Inflammatory macrophage treated with lipopolysaccharide for 4 hours (primary cell): Measurements from ENCODE around the gene CYP3A7.
"Not testable (repeated sequence)": the region's sequence is repeated elsewhere in the genome, so short reads cannot be mapped to it uniquely, and the experiment has no call there.

Experiments
- DNase-seq: peaks from one replicate; pipeline ENCODE4 v3.0.0-alpha.2; 2020

Gene CYP3A7

GRCh38 chr7:99740573-99741440 lies 5.8 kb upstream of the CYP3A7 start:
- peak; percentile 92 for DNase-seq

DNA sequence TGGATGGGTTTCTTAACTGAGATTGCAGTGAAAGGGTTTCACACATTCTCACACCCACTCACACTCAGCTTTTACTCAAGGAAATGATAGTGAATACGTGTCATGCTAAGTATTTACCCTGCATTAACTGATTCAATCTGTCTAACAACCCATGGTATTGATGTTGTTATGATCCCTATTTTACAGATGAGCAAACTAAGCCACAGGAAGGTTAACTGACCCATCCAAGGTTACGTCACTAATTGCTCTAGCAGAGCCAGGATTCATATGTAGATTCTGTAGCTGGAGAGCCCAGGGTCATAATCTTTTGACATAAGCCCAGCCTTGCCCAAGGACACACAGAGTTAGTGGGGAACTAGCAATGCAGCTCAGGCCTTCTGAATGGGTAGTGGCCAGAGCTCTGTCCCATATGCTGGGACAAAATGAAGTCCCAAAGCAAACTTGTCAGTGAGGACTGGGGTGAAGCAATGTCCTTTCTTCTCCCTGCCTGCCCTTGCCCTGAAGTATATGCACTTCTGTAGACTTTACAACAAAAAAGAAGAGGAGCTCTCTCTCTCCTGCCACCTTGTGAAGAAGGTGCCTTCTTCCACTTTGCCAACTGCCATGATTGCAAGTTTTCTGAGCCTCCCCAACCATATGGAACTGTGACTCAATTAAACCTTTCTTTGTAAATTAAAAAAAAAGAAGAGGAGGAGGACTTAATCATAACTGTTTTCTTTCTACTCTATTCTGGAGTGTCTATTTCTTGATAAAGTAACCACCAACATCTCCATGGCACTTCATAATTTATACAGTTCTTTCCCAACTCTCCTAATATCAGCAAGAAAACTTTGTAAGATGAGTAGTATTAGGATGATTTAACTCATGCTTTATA lies 4.9 kb upstream of the CYP3A7 start:
- peak; percentile 39 for DNase-seq

DNA sequence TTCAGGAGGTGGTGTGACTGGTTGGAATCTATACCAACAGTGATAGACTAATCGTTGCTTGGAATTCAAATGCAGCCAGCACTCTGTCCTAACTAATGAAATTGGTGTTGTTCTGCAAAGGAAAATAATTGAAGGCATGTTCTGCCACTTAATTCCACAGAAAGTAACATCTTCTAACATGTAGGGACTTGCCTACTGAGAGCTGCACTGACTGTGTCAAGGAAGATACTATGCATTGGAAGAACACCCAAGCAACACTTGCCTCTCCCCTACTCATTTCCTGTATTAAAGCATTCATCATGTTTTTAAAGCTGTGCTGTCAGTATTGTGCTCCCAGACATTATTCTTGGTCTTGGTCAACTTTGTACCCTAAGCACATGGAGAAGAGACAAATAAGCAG lies 2.7 kb upstream of the CYP3A7 start:
- no peak for DNase-seq

- not testable (repeated sequence) for DNase-seq
These were observed 1.7 kb upstream of the CYP3A7 start for GRCh38 chr7:99736667-99737066.

DNA sequence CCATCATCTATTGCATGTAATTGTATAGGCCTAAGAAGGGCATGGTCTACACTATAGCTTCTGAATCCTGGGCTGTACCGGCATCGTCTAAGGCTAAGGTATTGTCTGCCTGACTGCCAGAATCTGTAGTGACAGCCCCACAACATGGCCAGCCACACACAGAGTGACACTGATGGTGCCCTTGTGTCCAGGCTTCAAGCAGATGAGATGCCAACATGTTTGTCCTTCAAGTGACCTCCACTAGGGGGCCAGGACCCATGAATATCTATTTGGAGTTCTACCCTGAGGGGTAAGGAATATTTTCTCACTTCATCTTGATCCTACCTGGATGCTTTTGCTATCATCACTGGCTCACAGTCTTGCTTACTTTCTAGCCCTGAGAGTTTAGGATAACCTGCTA lies 1.5 kb downstream of the CYP3A7 start:
- no peak for DNase-seq

DNA sequence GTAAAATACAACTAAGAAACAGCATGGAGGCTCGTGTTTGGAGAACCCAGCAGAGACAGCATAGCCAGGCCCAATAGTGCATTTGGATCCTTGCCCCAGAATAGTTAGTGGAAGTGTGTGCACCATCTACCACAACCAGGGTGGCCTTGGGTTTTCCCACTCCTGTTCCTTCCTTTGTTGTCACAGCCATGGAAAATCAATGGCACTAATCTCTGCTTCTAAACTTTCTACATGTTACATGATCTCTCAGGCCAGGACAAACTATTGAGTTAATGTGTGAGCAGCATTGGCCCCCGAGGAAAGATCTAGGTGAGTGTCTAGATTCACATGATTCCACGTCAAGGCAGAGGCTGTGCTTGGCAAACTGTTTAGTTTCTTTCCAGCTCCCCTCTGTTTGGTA lies 2.0 kb downstream of the CYP3A7 start:
- no peak for DNase-seq

DNA sequence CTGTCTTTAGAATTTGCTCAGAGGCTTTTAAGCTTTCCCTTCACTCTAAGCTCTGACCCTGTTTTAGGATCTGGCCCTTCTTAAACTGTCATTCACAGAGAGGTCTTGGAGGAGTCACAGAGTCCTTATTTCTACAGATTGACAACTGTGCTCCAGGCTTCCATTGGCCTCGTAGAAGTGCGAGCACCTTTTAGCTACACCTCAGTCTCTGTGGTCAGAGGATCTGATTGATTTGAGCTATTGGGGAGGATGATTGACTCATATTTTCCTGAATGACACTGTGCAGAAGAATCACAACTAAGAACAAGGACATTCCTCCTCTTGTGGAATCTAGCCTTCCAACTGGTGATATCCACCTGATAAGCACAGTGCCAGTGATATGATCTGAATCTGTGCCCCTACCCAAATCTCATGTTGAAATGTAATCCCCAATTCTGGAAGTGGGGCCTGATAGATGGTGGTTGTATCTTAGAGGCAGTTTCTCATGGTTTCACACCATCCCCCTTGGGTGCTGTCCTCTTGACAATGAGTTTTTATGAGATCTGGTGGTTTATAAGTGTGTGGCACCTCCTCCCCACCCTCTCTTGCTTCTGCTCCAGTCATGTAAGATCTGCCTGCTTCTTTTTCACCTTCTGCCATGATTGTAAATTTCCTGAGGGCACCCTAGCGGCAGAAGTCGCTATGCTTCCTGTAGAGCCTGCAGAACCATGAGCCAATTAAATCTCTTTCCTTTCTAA lies 3.2 kb downstream of the CYP3A7 start:
- no peak for DNase-seq

DNA sequence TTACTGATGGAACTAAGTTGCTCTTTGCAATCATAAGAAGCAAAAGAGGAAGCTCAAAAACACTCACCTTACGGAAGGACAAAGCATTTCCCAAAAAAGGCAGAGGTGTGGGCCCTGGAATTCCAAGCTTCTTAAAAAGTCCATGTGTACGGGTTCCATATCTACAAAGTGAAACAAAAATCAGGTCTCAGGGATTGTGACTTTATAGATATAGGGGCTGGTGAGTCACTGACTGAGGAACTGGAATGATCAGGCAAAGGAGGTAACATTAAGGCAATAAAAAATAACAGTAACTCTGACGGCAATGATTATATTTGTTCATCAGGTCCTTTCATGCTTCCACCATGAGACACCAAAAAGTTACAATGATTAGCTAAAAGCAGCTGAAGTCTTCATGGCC lies 4.0 kb downstream of the CYP3A7 start:
- no peak for DNase-seq

GRCh38 chr7:99730238-99730810 lies 4.7 kb downstream of the CYP3A7 start:
- no peak for DNase-seq

DNA sequence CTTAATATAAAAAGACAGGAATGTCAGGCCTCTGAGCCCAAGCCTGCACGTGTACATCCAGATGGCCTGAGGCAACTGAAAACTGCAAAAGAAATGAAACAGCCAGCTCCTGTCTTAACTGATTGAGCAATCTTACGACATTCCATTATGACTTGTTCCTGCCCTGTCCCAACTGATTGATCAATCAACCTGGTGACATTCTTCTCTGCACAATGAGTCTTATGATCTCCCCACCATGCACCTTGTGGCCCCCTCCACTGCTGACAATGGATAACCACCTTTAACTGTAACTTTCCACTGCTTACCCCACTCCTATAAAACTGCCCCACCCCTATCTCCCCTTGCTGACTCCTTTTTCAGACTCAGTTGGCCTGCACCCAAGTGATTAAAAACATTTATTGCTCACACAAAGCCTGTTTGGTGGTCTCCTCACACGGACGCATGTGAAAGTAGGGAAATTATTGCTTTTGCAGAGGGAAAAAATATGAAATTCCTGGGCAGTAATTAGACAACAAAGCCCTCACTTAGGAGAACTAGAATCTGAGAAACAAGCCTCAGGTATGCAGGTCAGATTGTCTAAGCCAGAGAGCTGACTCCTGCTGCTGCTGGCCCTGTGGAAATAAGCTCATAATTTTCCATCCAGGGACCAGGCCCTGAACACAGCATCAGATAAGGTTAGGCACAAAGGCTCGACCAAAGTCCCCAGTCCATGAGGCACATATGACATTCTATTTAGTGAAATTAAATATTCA lies 5.3 kb downstream of the CYP3A7 start:
- peak; percentile 41 for DNase-seq

DNA sequence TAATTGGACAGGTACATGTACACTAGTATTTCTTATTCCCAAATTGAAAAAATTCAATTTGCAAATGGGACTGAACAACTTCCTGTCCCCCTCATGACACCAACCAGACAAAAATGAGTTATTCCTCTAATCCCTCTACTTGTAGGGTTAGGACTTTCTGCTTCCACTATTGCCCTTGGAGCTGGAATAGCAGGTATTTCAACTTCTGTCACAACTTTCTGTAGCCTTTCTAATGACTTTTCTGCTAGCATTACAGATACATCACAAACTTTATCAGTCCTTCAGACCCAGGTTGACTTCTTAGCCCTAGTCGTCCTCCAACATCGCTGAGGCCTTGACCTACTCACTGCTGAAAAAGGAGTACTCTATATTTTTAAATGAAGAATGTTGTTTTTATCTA lies 6.4 kb downstream of the CYP3A7 start:
- DNase-seq: no peak

- DNase-seq: not testable (repeated sequence)
These were observed 11.8 kb downstream of the CYP3A7 start for GRCh38 chr7:99723201-99723600.

- DNase-seq: peak; percentile 92
These were observed 14.0 kb downstream of the CYP3A7 start for GRCh38 chr7:99720800-99721595.

DNA sequence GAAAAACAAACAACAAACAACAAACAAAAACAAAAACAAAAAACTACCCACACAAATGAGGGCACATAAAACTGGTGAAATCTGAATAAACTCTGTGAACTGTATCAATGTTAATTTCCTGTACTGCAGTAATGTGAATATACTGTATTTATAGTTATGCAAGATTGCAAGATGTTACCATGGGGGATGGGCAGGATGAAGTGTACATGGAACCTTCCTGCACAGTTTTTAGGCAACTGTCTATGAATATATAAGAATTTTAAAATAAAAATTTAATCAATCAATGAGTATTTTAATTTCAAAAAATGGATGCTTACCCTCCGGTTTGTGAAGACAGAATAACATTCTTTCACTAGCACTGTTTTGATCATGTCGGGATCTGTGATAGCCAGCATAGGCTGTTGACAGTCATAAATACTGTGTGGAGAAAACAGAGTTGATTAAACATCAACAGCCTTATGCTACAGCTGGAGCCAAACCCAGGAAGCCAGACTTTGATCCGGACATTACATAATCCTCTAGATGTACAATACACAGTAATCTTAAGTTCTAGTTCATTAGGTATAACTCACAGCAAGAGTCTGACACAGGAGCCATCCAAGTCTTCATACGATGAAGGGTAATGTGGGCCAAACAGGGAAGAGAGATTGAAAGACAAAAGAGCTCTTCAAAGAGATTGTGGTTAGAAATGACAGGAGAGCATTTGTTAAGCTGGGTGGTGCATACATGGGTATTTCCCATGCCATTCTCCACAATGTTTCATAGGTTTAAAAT lies 14.8 kb downstream of the CYP3A7 start:
- DNase-seq: peak; percentile 73

DNA sequence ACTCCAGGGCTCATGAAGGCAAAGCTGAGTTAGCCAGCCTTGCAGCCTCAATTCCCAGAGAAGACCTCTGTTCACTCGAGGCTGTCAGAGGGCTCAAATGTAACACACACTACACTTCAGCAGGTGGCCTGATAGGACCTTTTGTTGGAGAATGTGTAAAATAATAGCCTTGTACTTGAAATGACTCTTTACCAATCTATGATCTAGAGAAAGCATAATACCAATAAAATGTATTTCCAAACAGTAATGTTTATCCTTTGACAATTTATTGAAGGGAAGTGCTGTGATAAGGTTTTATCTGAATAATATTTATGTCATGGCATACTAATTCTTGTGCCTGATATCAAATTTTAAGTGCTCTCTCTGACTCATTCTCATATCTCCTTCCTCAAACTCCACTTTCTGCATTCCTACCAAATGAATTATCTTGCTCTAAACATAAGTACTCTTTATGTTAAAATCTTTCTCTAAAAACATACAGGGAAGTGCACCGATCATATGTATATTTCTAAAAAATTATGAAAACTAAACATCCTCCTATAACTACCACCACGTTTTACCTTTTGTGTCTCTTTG lies 20.9 kb downstream of the CYP3A7 start:
- DNase-seq: no peak

DNA sequence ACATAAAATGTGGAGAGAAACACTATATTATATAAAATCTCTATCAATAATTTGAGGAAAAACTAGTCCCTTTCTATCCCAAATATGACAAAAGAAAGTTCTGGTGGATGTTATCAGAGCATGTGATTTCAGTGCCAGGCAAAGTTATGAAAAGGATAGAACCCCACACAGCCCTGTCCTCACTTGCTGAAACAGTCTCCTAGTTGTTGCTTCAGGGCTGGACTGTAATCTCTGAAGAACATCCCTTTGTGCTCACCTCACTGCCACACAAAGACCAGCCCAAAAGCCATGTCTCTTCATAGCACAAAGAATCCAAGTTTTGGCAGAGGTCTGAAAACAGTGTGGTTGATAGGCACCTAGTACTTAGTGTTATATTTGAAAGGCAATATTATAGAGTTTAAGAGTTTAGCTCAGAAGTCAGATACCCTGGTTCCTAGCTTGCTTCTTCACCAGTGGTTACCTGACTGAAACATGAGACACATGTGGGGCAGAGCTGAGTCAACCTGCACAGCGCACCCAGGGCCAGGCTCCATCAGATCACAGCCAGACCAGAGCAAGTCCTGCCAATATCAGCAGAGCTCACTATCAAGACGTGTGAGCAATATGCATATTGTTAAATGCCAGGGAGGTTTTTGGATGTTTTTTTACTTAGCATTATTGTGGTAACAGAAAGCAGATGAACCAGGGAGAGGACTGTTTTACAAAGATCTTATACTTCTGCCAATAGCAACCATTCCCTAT lies 25.0 kb downstream of the CYP3A7 start:
- no peak for DNase-seq

GRCh38 chr7:99709260-99709659 lies 25.7 kb downstream of the CYP3A7 start:
- DNase-seq: no peak

DNA sequence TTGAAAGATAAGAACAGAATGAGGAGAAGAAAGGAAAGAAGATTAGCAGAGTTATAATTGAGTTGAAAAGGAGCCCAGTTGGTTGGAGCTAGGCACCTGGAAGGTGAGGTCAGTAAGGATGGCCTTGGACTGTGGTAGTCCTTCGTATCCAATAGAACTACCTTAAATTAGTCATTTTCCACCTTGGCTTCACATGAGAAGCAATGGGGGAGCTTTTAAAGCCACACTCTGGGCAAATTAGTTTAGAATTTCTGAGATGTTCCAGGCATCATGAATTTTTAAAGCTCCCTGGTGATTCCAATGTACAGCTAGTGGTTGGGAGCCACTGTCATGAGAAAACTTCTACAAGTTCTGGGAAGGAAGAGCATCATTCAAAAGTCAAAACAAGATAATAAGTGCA lies 27.9 kb downstream of the CYP3A7 start:
- no peak for DNase-seq

DNA sequence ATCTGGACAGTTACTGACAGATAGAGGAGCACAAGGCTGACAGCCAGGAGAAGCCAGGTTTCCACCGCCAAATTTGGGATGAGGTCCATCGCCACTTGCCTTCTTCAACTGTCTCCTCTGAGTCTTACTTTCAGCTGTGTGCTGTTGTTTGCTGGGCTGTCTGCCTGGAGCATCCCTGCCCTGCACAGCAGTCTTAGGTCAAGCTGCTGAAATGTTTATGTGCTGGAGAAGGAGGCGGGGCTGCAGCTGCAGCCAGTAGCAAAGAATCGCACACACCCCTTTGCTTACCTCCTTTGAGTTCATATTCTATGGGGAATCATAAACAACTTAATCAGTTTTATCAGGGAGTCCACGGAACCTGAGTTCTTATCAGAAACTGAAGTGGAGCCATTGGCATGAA lies 35.0 kb downstream of the CYP3A7 start:
- DNase-seq: no peak
